H1 (cell line): Measurements from ENCODE around the gene ORC3. TPM values are rescaled to one million over a fixed set of nuclear protein-coding genes. Genes with fewer than 3 reads are reported as not detected.

ENCODE experiments used
- CTCF ChIA-PET: fragments of 300-600 bp; sonication (Branson Sonifier 250); formaldehyde crosslinking; loops from one replicate; lab custom pipeline; 2021; ENCODE audit not compliant: partially characterized antibody; lab: Charles Lee
- POLR2A ChIA-PET: fragments of 300-600 bp; sonication (Branson Sonifier 250); formaldehyde crosslinking; loops from one replicate; lab custom pipeline; 2021; ENCODE audit warnings: inconsistent platforms; ENCODE audit not compliant: partially characterized antibody; lab: Charles Lee
- DNase-seq, 2 experiments: peaks; one replicate each; pipeline versions ENCODE4 v3.0.0 to v3.0.0-alpha.2; 2010 to 2022; ENCODE audit warnings: low spot score in 2 of 2, low read depth in 1 of 2, mixed read lengths in 1 of 2
- FAIRE-seq: peaks from 2 replicates; lab custom pipeline; 2011; peaks lifted over from hg19 to GRCh38; lab: Jason Lieb, UNC
- H2AFZ ChIP-seq: 2 replicates; pipeline ENCODE4 v1.8.1; 2012; ENCODE audit warnings: low read length, inconsistent platforms
- H2AK5ac ChIP-seq: 2 replicates; pipeline ENCODE4 v1.6.1; 2013; ENCODE audit warnings: low read depth, low read length
- H2BK120ac ChIP-seq: replicated peaks from 2 replicates; pipeline ENCODE3; 2013; ENCODE audit warnings: low read depth, low read length, inconsistent platforms
- H2BK12ac ChIP-seq: 2 replicates; pipeline ENCODE4 v1.6.1; 2013; ENCODE audit warnings: low read depth, low read length
- H2BK15ac ChIP-seq: 2 replicates; pipeline ENCODE4 v1.6.1; 2013; ENCODE audit warnings: low read length
- H2BK20ac ChIP-seq: 2 replicates; pipeline ENCODE4 v1.6.1; 2013; ENCODE audit warnings: low read length
- H2BK5ac ChIP-seq: 2 replicates; pipeline ENCODE4 v1.6.1; 2013; ENCODE audit warnings: low read depth, low read length
- H3K14ac ChIP-seq: 2 replicates; pipeline ENCODE4 v1.6.1; 2013; ENCODE audit warnings: inconsistent platforms; ENCODE audit not compliant: insufficient read length
- H3K18ac ChIP-seq: 2 replicates; pipeline ENCODE4 v1.6.1; 2013; ENCODE audit warnings: low read length; ENCODE audit errors: extremely low read depth
- H3K23ac ChIP-seq: 2 replicates; pipeline ENCODE4 v1.6.1; 2013; ENCODE audit warnings: inconsistent platforms; ENCODE audit not compliant: insufficient read length
- H3K23me2 ChIP-seq: 2 replicates; pipeline ENCODE4 v1.6.1; 2013; ENCODE audit warnings: low read depth, low read length
- H3K27ac ChIP-seq: 2 replicates; pipeline ENCODE4 v1.6.1; 2011; ENCODE audit warnings: low read depth, low read length, inconsistent platforms
- H3K27me3 ChIP-seq, 4 experiments: replicated peaks in 1 of 4; 1 replicate in 1 of 4; 2 replicates in 3 of 4; pipeline versions ENCODE4 v1.6.1 to v1.8.1; 2011 to 2013; ENCODE audit warnings: low read length in 3 of 4, mild to moderate bottlenecking in 3 of 4, inconsistent platforms in 2 of 4, mixed read lengths in 2 of 4, moderate library complexity in 1 of 4; ENCODE audit not compliant: control insufficient read depth in 3 of 4, insufficient read depth in 3 of 4; ENCODE audit errors: extremely low read depth in 1 of 4
- H3K36me3 ChIP-seq, 4 experiments: 2 replicates each; pipeline versions ENCODE4 v1.6.1 to v1.8.1; 2011 to 2013; ENCODE audit warnings: mild to moderate bottlenecking in 4 of 4, low read length in 3 of 4, moderate library complexity in 2 of 4, control low read depth in 1 of 4, inconsistent platforms in 1 of 4; ENCODE audit not compliant: insufficient read depth in 4 of 4, control insufficient read depth in 2 of 4
- H3K4ac ChIP-seq: replicated peaks from 2 replicates; pipeline ENCODE3; 2013; ENCODE audit warnings: low read length, low read depth, mixed read lengths, inconsistent platforms; ENCODE audit not compliant: insufficient read length
- H3K4me1 ChIP-seq, 4 experiments: replicated peaks in 1 of 4; 1 replicate in 1 of 4; 2 replicates in 3 of 4; pipeline versions ENCODE4 v1.6.1 to v1.8.1; 2011 to 2013; ENCODE audit warnings: low read length in 3 of 4, inconsistent platforms in 2 of 4, mixed read lengths in 1 of 4; ENCODE audit not compliant: insufficient read depth in 4 of 4, control insufficient read depth in 3 of 4
- H3K4me2 ChIP-seq, 2 experiments: 2 replicates each; pipeline versions ENCODE4 v1.6.1 to v1.8.1; 2011 to 2013; ENCODE audit warnings: low read depth in 2 of 2, low read length in 2 of 2, control low read depth in 1 of 2, inconsistent platforms in 1 of 2, mild to moderate bottlenecking in 1 of 2; ENCODE audit not compliant: insufficient read depth in 1 of 2
- H3K4me3 ChIP-seq, 4 experiments: fragments of 200-600, 300-600 bp in 1 of 4; sonication (generic), shearing (Covaris generic), sonication (Bioruptor Twin) in 1 of 4; 2 replicates each; pipeline versions ENCODE4 v1.5.1 to v1.8.1; 2011 to 2016; ENCODE audit warnings: low read length in 4 of 4, low read depth in 3 of 4, control low read depth in 2 of 4, inconsistent platforms in 2 of 4, mild to moderate bottlenecking in 2 of 4, mixed read lengths in 1 of 4, moderate library complexity in 1 of 4; ENCODE audit not compliant: insufficient read depth in 2 of 4; ENCODE audit errors: extremely low read depth in 1 of 4
- H3K56ac ChIP-seq: replicated peaks from 2 replicates; pipeline ENCODE3; 2013; ENCODE audit warnings: low read depth, mild to moderate bottlenecking, mixed read lengths, low read length, inconsistent platforms; ENCODE audit not compliant: insufficient read length
- H3K79me1 ChIP-seq: 2 replicates; pipeline ENCODE4 v1.6.1; 2013; ENCODE audit warnings: low read depth, low read length, control low read depth
- H3K79me2 ChIP-seq, 2 experiments: 2 replicates each; pipeline versions ENCODE4 v1.6.1 to v1.8.1; 2012 to 2013; ENCODE audit warnings: low read length in 2 of 2, mild to moderate bottlenecking in 2 of 2, inconsistent platforms in 1 of 2; ENCODE audit not compliant: insufficient read depth in 2 of 2, control insufficient read depth in 1 of 2
- H3K9ac ChIP-seq, 4 experiments: replicated peaks in 1 of 4; 1 replicate in 1 of 4; 2 replicates in 3 of 4; pipeline versions ENCODE4 v1.6.1 to v1.8.1; 2011 to 2013; ENCODE audit warnings: low read depth in 3 of 4, low read length in 3 of 4, control low read depth in 2 of 4, mild to moderate bottlenecking in 2 of 4, moderate library complexity in 2 of 4, inconsistent platforms in 1 of 4; ENCODE audit errors: extremely low read depth in 1 of 4
- H3K9me3 ChIP-seq, 2 experiments: 2 replicates each; pipeline versions ENCODE4 v1.6.1 to v1.8.1; 2012 to 2013; ENCODE audit warnings: mild to moderate bottlenecking in 2 of 2, moderate library complexity in 2 of 2, control low read depth in 1 of 2, inconsistent platforms in 1 of 2, low read depth in 1 of 2, low read length in 1 of 2, mixed read lengths in 1 of 2; ENCODE audit not compliant: insufficient read depth in 2 of 2
- H4K20me1 ChIP-seq, 2 experiments: replicated peaks in 1 of 2; 2 replicates each; pipeline versions ENCODE3 to v1.8.1; 2011 to 2013; ENCODE audit warnings: inconsistent platforms in 2 of 2, low read length in 2 of 2, mild to moderate bottlenecking in 1 of 2; ENCODE audit not compliant: insufficient read depth in 2 of 2, control insufficient read depth in 1 of 2
- H4K5ac ChIP-seq: 2 replicates; pipeline ENCODE4 v1.6.1; 2013; ENCODE audit warnings: low read length, low read depth, mixed read lengths, inconsistent platforms; ENCODE audit not compliant: insufficient read length
- H4K8ac ChIP-seq: 2 replicates; pipeline ENCODE4 v1.8.0; 2013; ENCODE audit warnings: mild to moderate bottlenecking, moderate library complexity, low read length, inconsistent platforms; ENCODE audit not compliant: insufficient read depth; ENCODE audit errors: extremely low read depth
- H4K91ac ChIP-seq: replicated peaks from 2 replicates; pipeline ENCODE3; 2013; ENCODE audit warnings: low read length, mixed read lengths, inconsistent platforms; ENCODE audit not compliant: insufficient read length
- ASH2L ChIP-seq: fragments of 200-600, 300-600 bp; sonication (generic); IDR thresholded peaks from one replicate; pipeline ENCODE4 v1.7.1; 2017; ENCODE audit warnings: low read length
- CREB1 ChIP-seq: IDR thresholded peaks from 2 replicates; pipeline ENCODE4 v1.6.1; 2012; ENCODE audit warnings: inconsistent platforms
- EGR1 ChIP-seq: IDR thresholded peaks from 2 replicates; pipeline ENCODE4 v1.6.1; 2011; ENCODE audit warnings: low read depth, low read length, borderline replicate concordance
- EP300 ChIP-seq, 2 experiments: IDR thresholded peaks; 1 replicate in 1 of 2; 2 replicates in 1 of 2; pipeline ENCODE4 v1.6.1; 2011 to 2012; ENCODE audit warnings: low read depth in 2 of 2, low read length in 2 of 2, mild to moderate bottlenecking in 2 of 2, borderline replicate concordance in 1 of 2, inconsistent platforms in 1 of 2, moderate library complexity in 1 of 2
- HDAC2 ChIP-seq, 2 experiments: fragments of 300-600 bp in 1 of 2; sonication (generic) in 1 of 2; IDR thresholded peaks; 2 replicates each; pipeline ENCODE4 v1.6.1; 2011 to 2012; ENCODE audit warnings: low read depth in 2 of 2, low read length in 2 of 2, mild to moderate bottlenecking in 2 of 2, moderate library complexity in 2 of 2, borderline replicate concordance in 1 of 2, inconsistent platforms in 1 of 2
- JUN ChIP-seq: IDR thresholded peaks from 2 replicates; pipeline ENCODE4 v1.6.1; 2011; ENCODE audit warnings: low read depth, mild to moderate bottlenecking, improper control_type of control experiment, low read length
- KDM5A ChIP-seq: fragments of 200-600 bp; IDR thresholded peaks from 2 replicates; pipeline ENCODE4 v1.7.1; 2012; ENCODE audit warnings: mild to moderate bottlenecking, low read length, inconsistent platforms, mixed read lengths
- MAX ChIP-seq: IDR thresholded peaks from 2 replicates; pipeline ENCODE4 v1.6.1; 2012; ENCODE audit warnings: inconsistent platforms
- NANOG ChIP-seq: IDR thresholded peaks from 2 replicates; pipeline ENCODE4 v1.6.1; 2011; ENCODE audit warnings: low read length, low read depth, mild to moderate bottlenecking, inconsistent platforms; ENCODE audit not compliant: insufficient read depth, poor library complexity, severe bottlenecking
- POLR2AphosphoS5 ChIP-seq: IDR thresholded peaks from 2 replicates; pipeline ENCODE4 v1.6.1; 2011; ENCODE audit warnings: low read depth, low read length
- RNF2 ChIP-seq: fragments of 200-900, 300-1000 bp; sonication (generic); IDR thresholded peaks from 2 replicates; pipeline ENCODE4 v1.7.1; 2016; ENCODE audit warnings: borderline replicate concordance, low read depth, mild to moderate bottlenecking, antibody characterized with exemption, low read length; ENCODE audit not compliant: poor library complexity, severe bottlenecking; ENCODE audit errors: missing control alignments
- SIX5 ChIP-seq: IDR thresholded peaks from 2 replicates; pipeline ENCODE4 v1.6.1; 2011; ENCODE audit warnings: mild to moderate bottlenecking, low read depth, low read length
- WGBS, 2 experiments: shearing (Covaris generic) in 1 of 2; methylation state at CpG; one replicate each; pipeline versions ENCODE4 v1.1.6 to v1.1.7; 2013 to 2015; ENCODE audit warnings: low lambda C conversion rate in 2 of 2, mixed read lengths in 2 of 2, inconsistent platforms in 1 of 2, low coverage in 1 of 2, missing lambda C conversion rate in 1 of 2; ENCODE audit not compliant: insufficient replicate concordance in 2 of 2, insufficient coverage in 1 of 2, insufficient read length in 1 of 2; ENCODE audit errors: extremely low coverage in 1 of 2, missing lambda C conversion rate in 1 of 2; 5-methylcytosine and 5-hydroxymethylcytosine counted together
- polyA plus RNA-seq, 7 experiments: library from polyadenylated mRNA; depleted of rRNA in 3 of 7; stranded (reverse) in 5 of 7; unstranded in 2 of 7; fragments of >200 nt in 5 of 7; fragments of 200-250 nt in 2 of 7; gene quantifications; 1 replicate in 5 of 7; 2 replicates in 1 of 7; 4 replicates in 1 of 7; pipeline versions ENCODE4 v1.2.1 to v1.2.3, GENCODE V29; 2011 to 2013; ENCODE audit warnings: missing spikeins in 2 of 7, mixed read lengths in 2 of 7
- total RNA-seq: library from RNA; stranded (reverse); fragmentation: NEBNext Ultra II Directional; extraction: Animal tissue kit (Norgen Biotek cat#: 25700); gene quantifications from 2 replicates; pipeline ENCODE4 v1.2.1, GENCODE V29; 2021
- TF ChIP-seq, protein P1 (sequence below): IDR thresholded peaks from 2 replicates; pipeline ENCODE4 v1.6.1; 2012; ENCODE audit warnings: inconsistent platforms

Gene ORC3
- total and polyA plus RNA-seq, 2 of the 8 experiments (the other 6 are each of a cell fraction or from before 2014, with no cell fraction given), result 35.9 to 60.9 TPM

- POLR2A ChIA-PET, result interaction anchor here (0.6 to 5.6 kb wide), 5 partner anchors 9 to 392 kb away, joined by 3 to 30 read pairs (median 3); partner anchors contain the start of genes ORC3 and RARS2
- FAIRE-seq, result no peak
Measured at GRCh38 chr6:87606199-87606598, 16.3 kb downstream of the ORC3 start.

More at GRCh38 chr6:87606199-87606598, 16.3 kb downstream of the ORC3 start:
- no peak overlapping the region for H3K9ac ChIP-seq
- no peak overlapping the region for H2BK5ac ChIP-seq
- no peak overlapping the region for H4K91ac ChIP-seq
- peaks cover 0 to 4% (median 1%) of the 10 kb centered on the region in 4 experiments; a peak in 3 of 7 replicates for H3K4me1 ChIP-seq
- H3K23ac ChIP-seq, result no peak overlapping the region
- H3K79me1 ChIP-seq, result no peaks in the 10 kb centered on the region
- H3K27me3 ChIP-seq, result no peaks in the 10 kb centered on the region
- H4K20me1 ChIP-seq, result peaks cover 0 to 2% of the 10 kb centered on the region in 2 experiments
- 81% methylated on average over 2 of the region's 2 CpGs; no CpG with 5 or more reads in 1 of the 2 experiments for WGBS, 2 experiments
- H2BK15ac ChIP-seq, result no peak overlapping the region
- no peak overlapping the region for H3K14ac ChIP-seq
- no peak for TF ChIP-seq EGR1
- no peak for TF ChIP-seq POLR2AphosphoS5
- no peak for TF ChIP-seq ASH2L
- TF ChIP-seq HDAC2 (IDR thresholded peaks at IDR 0.05; ENCODE audit: borderline replicate concordance in 1 of 2, low read depth in 2 of 2, low read length in 2 of 2), result no peak
- no peak for TF ChIP-seq SIX5
- TF ChIP-seq, protein P1, sequence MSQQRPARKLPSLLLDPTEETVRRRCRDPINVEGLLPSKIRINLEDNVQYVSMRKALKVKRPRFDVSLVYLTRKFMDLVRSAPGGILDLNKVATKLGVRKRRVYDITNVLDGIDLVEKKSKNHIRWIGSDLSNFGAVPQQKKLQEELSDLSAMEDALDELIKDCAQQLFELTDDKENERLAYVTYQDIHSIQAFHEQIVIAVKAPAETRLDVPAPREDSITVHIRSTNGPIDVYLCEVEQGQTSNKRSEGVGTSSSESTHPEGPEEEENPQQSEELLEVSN, result no peak
- no peak for TF ChIP-seq EP300 (IDR thresholded peaks at IDR 0.05; ENCODE audit: borderline replicate concordance in 1 of 2, low read depth in 2 of 2, low read length in 2 of 2)
- no peak for TF ChIP-seq KDM5A
- no peak for TF ChIP-seq JUN
- no peak for TF ChIP-seq NANOG
- TF ChIP-seq CREB1, result no peak
- no peak for TF ChIP-seq RNF2
- no peak for TF ChIP-seq MAX
- no peak overlapping the region for H2BK20ac ChIP-seq
- no peak overlapping the region for H2BK12ac ChIP-seq
- no peaks in the 10 kb centered on the region for H3K23me2 ChIP-seq
- no peak overlapping the region for H2AFZ ChIP-seq
- H3K4me2 ChIP-seq, result no peak overlapping the region
- H3K36me3 ChIP-seq, result peaks cover 0 to 56% (median 11%) of the 10 kb centered on the region in 4 experiments; a peak in 4 of 8 replicates
- H2AK5ac ChIP-seq, result no peak overlapping the region
- CTCF ChIA-PET, result no interaction called here
- no peak overlapping the region for H3K4me3 ChIP-seq
- no peaks in the 10 kb centered on the region for H3K79me2 ChIP-seq
- H3K18ac ChIP-seq, result no peak overlapping the region
- no peak overlapping the region for H3K56ac ChIP-seq
- H4K8ac ChIP-seq, result no peak overlapping the region
- no peak overlapping the region for H3K27ac ChIP-seq
- DNase-seq, result no peak
- H3K4ac ChIP-seq, result no peak overlapping the region
- H4K5ac ChIP-seq, result no peak overlapping the region
- H2BK120ac ChIP-seq, result no peak overlapping the region
- no peaks in the 10 kb centered on the region for H3K9me3 ChIP-seq
